SH-SY5Y (cell line): ENCODE data around the gene VPS41.

Experiments used
- GATA2 ChIP-seq: IDR thresholded peaks from 2 replicates; pipeline ENCODE4 v1.6.1; 2011; ENCODE audit warnings: mild to moderate bottlenecking, low read depth, low read length
- GATA3 ChIP-seq: IDR thresholded peaks from 2 replicates; pipeline ENCODE4 v1.6.1; 2011; ENCODE audit warnings: low read depth, mild to moderate bottlenecking, low read length, moderate library complexity

GRCh38 chr7:38951213-38951612 is 42.2 kb upstream of the VPS41 start:
- TF ChIP-seq GATA2 (no peak), GATA3 (no peak)
